ENCODE results near the gene MGLL. TPM values are rescaled to one million over a fixed set of nuclear protein-coding genes. Genes with fewer than 3 reads are reported as not detected.

The MGLL gene
- total and polyA plus RNA-seq, 9 of the 15 experiments (the other 6 are each of a cell fraction or from before 2014, with no cell fraction given), result 0.12 to 0.32 (median 0.18) TPM; not detected in 6

GRCh38 chr3:127760791-127761440, 61.4 kb downstream of the MGLL start:
- Histone ChIP-seq H3K4me1 (replicated peaks in 1 of 2; ENCODE audit: control insufficient read depth in 2 of 2, insufficient read depth in 2 of 2, low read length in 2 of 2) (peaks cover 0 to 3% of the 10 kb centered on the region in 2 experiments; a peak in 2 of 5 replicates), H3K27ac (ENCODE audit: extremely low read depth, low read depth, low read length) (no peak overlapping the region)
- BruUV-seq (replicated peaks), result no TSS peak

More at GRCh38 chr3:127760791-127761440, 61.4 kb downstream of the MGLL start:
- in situ Hi-C loops (cut with MboI), result no loop called here
- ATAC-seq (no peak), FAIRE-seq (no peak), DNase-seq (ENCODE audit: extremely low read depth in 1 of 4, low spot score in 3 of 4) (no peak)
- Histone ChIP-seq H3K9me1 (ENCODE audit: control insufficient read depth, insufficient read depth, low read length) (no peaks in the 10 kb centered on the region), H3K4me3 (no peak overlapping the region), H3K36me3 (ENCODE audit: control insufficient read depth, insufficient read depth, low read length) (no peaks in the 10 kb centered on the region), H3K27me3 (ENCODE audit: control insufficient read depth in 2 of 2, insufficient read depth in 2 of 2, low read length in 2 of 2) (peaks cover 13 to 72% of the 10 kb centered on the region in 2 experiments), H3K79me2 (ENCODE audit: control insufficient read depth, insufficient read depth, low read length) (no peaks in the 10 kb centered on the region), H3K9me3 (replicated peaks; ENCODE audit: control insufficient read depth, insufficient read depth, low read depth, low read length) (no peaks in the 10 kb centered on the region), H3K4me2 (ENCODE audit: insufficient read depth, low read length) (no peak overlapping the region), H2AFZ (ENCODE audit: low read depth, low read length) (no peak overlapping the region), H3K9ac (ENCODE audit: insufficient read depth in 1 of 2, low read depth in 2 of 2, low read length in 2 of 2) (no peak overlapping the region), H4K20me1 (replicated peaks; ENCODE audit: control insufficient read depth, insufficient read depth, low read length) (0 out of 2 replicates have a peak, but pooled peaks cover 4% of the 10 kb centered on the region)
- TF ChIP-seq ZFPM2 (CRISPR knock-in tag; IDR thresholded peaks at IDR 0.05) (no peak), TCFL5 (CRISPR knock-in tag; conservative IDR thresholded peaks at IDR 0.05) (no peak), BDP1 (IDR thresholded peaks at IDR 0.05; ENCODE audit: insufficient read depth, insufficient read length) (no peak), BCOR (IDR thresholded peaks at IDR 0.05) (no peak), ZEB2 (IDR thresholded peaks at IDR 0.05) (no peak), ZFP1 (CRISPR knock-in tag; IDR thresholded peaks at IDR 0.05) (no peak), SLC30A9 (CRISPR knock-in tag; IDR thresholded peaks at IDR 0.05) (no peak), CCNT2 (IDR thresholded peaks at IDR 0.05; ENCODE audit: borderline replicate concordance, extremely low read depth, insufficient read length, low read depth, low read length) (no peak), FOXA3 (CRISPR knock-in tag; conservative IDR thresholded peaks at IDR 0.05 in 1 of 2, IDR thresholded peaks at IDR 0.05 in 1 of 2) (no peak), SIRT6 (IDR thresholded peaks at IDR 0.05; ENCODE audit: low read depth, low read length) (no peak), KHSRP (IDR thresholded peaks at IDR 0.05) (no peak), ZNF282 (CRISPR knock-in tag; IDR thresholded peaks at IDR 0.05) (no peak), SMC3 (conservative IDR thresholded peaks at IDR 0.05; ENCODE audit: insufficient read depth, low read depth, low read length) (no peak), ZNF3 (CRISPR knock-in tag; IDR thresholded peaks at IDR 0.05) (no peak), RFX5 (IDR thresholded peaks at IDR 0.05; ENCODE audit: low read depth, low read length) (no peak), KLF6 (CRISPR knock-in tag; IDR thresholded peaks at IDR 0.05; ENCODE audit: borderline replicate concordance) (no peak), MTA3 (IDR thresholded peaks at IDR 0.05; ENCODE audit: borderline replicate concordance) (no peak), ZNF41 (CRISPR knock-in tag; conservative IDR thresholded peaks at IDR 0.05) (no peak)
- TF ChIP-seq, protein P1, sequence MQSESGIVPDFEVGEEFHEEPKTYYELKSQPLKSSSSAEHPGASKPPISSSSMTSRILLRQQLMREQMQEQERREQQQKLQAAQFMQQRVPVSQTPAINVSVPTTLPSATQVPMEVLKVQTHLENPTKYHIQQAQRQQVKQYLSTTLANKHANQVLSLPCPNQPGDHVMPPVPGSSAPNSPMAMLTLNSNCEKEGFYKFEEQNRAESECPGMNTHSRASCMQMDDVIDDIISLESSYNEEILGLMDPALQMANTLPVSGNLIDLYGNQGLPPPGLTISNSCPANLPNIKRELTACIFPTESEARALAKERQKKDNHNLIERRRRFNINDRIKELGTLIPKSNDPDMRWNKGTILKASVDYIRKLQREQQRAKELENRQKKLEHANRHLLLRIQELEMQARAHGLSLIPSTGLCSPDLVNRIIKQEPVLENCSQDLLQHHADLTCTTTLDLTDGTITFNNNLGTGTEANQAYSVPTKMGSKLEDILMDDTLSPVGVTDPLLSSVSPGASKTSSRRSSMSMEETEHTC (IDR thresholded peaks at IDR 0.05), result no peak
- TF ChIP-seq, protein P2, sequence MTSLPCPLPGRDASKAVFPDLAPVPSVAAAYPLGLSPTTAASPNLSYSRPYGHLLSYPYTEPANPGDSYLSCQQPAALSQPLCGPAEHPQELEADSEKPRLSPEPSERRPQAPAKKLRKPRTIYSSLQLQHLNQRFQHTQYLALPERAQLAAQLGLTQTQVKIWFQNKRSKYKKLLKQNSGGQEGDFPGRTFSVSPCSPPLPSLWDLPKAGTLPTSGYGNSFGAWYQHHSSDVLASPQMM (CRISPR knock-in tag; IDR thresholded peaks at IDR 0.05), result no peak
- WGBS (ENCODE audit: insufficient coverage, low coverage, missing lambda C conversion rate), result 2% methylated on average over 12 of the region's 13 CpGs
- ChIA-PET POLR2A (no interaction called here), CTCF (ENCODE audit: low intra/inter-chr PET ratio) (no interaction called here)
- intact Hi-C loops (cut with micrococcal nuclease), result no loop called here
